Transverse colon (tissue), 4 donors: ENCODE results near the gene NCBP1. TPM values are rescaled to one million over a fixed set of nuclear protein-coding genes. Genes with fewer than 3 reads are reported as not detected.
"Not testable (repeated sequence)": the region's sequence is repeated elsewhere in the genome, so short reads cannot be mapped to it uniquely, and the experiment has no call there.

Experiments
- DNase-seq: peaks from one replicate; pipeline ENCODE4 v3.0.0-alpha.2; 2019
- H3K27ac ChIP-seq, 4 donors: fragments of 200-600 bp; sonication (generic); 2 replicates each; pipeline ENCODE4 v1.5.1; 2016 to 2018; ENCODE audit warnings: inconsistent platforms in 4 of 4
- H3K27me3 ChIP-seq: fragments of 200-600 bp; sonication (generic); 2 replicates; pipeline ENCODE4 v1.5.1; 2017; ENCODE audit warnings: inconsistent platforms
- H3K36me3 ChIP-seq, 4 donors: fragments of 200-600 bp; sonication (generic); 2 replicates each; pipeline ENCODE4 v1.5.1; 2017 to 2019; ENCODE audit warnings: inconsistent platforms in 4 of 4
- H3K4me1 ChIP-seq, 4 donors: fragments of 200-600 bp; sonication (generic); 2 replicates each; pipeline ENCODE4 v1.5.1; 2017 to 2020; ENCODE audit warnings: inconsistent platforms in 4 of 4
- H3K4me3 ChIP-seq, 4 donors: fragments of 200-600 bp; sonication (generic); 1 replicate in 1 of 4; 2 replicates in 3 of 4; pipeline versions ENCODE4 v1.5.1 to v1.6.1; 2017 to 2019; ENCODE audit warnings: inconsistent platforms in 4 of 4
- H3K9me3 ChIP-seq, 2 donors: fragments of 200-600 bp; sonication (generic); 2 replicates each; pipeline ENCODE4 v1.5.1; 2017 to 2019; ENCODE audit warnings: inconsistent platforms in 2 of 2
- EP300 ChIP-seq: sonication (generic); formaldehyde crosslinking; IDR thresholded peaks from one replicate; pipeline ENCODE4 v1.6.1; 2017; ENCODE audit warnings: antibody characterized with exemption, low read depth
- POLR2A ChIP-seq: fragments of 450-650 bp; IDR thresholded peaks from one replicate; pipeline ENCODE4 v1.6.1; 2016; ENCODE audit warnings: antibody characterized with exemption, mild to moderate bottlenecking, moderate library complexity
- POLR2AphosphoS5 ChIP-seq, 3 donors: sonication (generic); formaldehyde crosslinking; IDR thresholded peaks; one replicate each; pipeline ENCODE4 v1.6.1; 2016; ENCODE audit warnings: antibody characterized with exemption in 3 of 3
- whole genome bisulfite sequencing, 2 donors: methylation state at CpG; one replicate each; pipeline ENCODE4 v1.1.5; 2018; ENCODE audit warnings: low coverage in 1 of 2; 5-methylcytosine and 5-hydroxymethylcytosine counted together
- in situ Hi-C, 4 donors: fragments of 200-750 bp; cut with MboI; loops; one replicate each; pipeline versions ENCODE4 v1.15.0 to v1.15.1; 2017; ENCODE audit warnings: low sequenced_read_pairs in 3 of 4, low pct_ligation_motif_present in 1 of 4, low pct_unique_long_range_greater_than_20kb in 1 of 4
- intact Hi-C: fragments of 100-400 bp; cut with DNase I; formaldehyde crosslinking; loops from one replicate; pipeline ENCODE4 v1.15.1; 2023; ENCODE audit warnings: low total_unique reads
- total RNA-seq, 4 donors: library from RNA; depleted of rRNA; stranded (reverse); fragments of >200 nt; gene quantifications; one replicate each; pipeline ENCODE4 v1.1.0, GENCODE V29; 2016
- TF ChIP-seq, protein P1 (sequence below), 5 experiments: fragments of 200-600 bp in 3 of 5; fragments of 450-650 bp in 2 of 5; sonication (generic) in 3 of 5; IDR thresholded peaks; 1 replicate in 2 of 5; 2 replicates in 3 of 5; pipeline ENCODE4 v1.5.1; 2016 to 2017; ENCODE audit warnings: antibody characterized with exemption in 5 of 5, inconsistent platforms in 3 of 5, mild to moderate bottlenecking in 2 of 5, moderate library complexity in 1 of 5

Gene NCBP1, protein sequence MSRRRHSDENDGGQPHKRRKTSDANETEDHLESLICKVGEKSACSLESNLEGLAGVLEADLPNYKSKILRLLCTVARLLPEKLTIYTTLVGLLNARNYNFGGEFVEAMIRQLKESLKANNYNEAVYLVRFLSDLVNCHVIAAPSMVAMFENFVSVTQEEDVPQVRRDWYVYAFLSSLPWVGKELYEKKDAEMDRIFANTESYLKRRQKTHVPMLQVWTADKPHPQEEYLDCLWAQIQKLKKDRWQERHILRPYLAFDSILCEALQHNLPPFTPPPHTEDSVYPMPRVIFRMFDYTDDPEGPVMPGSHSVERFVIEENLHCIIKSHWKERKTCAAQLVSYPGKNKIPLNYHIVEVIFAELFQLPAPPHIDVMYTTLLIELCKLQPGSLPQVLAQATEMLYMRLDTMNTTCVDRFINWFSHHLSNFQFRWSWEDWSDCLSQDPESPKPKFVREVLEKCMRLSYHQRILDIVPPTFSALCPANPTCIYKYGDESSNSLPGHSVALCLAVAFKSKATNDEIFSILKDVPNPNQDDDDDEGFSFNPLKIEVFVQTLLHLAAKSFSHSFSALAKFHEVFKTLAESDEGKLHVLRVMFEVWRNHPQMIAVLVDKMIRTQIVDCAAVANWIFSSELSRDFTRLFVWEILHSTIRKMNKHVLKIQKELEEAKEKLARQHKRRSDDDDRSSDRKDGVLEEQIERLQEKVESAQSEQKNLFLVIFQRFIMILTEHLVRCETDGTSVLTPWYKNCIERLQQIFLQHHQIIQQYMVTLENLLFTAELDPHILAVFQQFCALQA
- 10 to 100 TPM; 24.6 to 40.4 (median 30.6) TPM for total RNA-seq

DNA sequence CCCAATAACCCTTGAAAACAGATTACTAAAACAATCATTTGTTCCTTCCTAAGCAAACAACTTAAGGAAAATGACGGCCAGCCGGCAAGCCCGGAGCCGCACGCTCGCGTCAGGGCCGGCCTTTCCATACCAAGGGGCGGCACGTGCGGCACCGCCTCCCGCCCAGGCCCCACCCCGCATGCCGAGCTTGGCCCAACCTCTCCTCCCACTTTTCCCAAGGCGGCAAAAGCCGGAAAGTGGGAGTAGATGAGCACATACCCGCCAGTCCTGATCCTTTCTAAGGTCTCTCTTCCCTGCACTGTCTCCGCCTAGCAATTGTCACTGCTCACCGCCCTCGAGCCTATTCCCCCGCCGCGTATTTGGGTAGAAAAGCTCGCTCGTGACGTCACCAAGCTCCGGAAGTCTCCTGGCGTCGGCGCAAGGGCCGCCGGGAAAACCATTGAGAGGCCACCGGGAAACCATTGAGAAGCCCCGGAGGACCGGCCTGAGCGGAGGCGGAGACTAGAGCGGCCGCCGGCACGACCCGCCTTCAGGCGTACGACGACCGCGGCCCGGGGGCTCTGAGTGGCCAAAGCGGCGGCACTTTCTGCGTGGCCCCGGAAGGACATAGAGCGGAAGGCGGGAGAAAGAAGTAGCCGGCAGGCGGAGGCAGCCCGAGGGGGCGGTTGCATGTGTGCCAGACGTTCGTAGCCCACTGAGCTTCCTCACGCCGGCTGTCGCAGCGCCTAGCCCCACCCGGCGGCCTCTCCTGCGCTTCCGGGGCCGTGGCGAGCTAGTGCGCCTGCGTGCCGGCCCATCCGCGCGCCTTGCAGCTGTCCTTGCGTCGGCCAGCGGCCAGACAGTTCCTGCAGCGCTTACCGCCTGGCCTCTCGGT, at the start of gene NCBP1, which contains the start of gene TSTD2:
TSS of gene NCBP1 (plus strand) at position 837 of the 874 bp plus-strand sequence. CDS start 61 bp downstream, outside the sequence.
TSS of gene TSTD2 (minus strand) at position 384 of the 874 bp plus-strand sequence. CDS start 5,806 bp downstream, outside the sequence.
- intact Hi-C loops, result no loop called here

DNA sequence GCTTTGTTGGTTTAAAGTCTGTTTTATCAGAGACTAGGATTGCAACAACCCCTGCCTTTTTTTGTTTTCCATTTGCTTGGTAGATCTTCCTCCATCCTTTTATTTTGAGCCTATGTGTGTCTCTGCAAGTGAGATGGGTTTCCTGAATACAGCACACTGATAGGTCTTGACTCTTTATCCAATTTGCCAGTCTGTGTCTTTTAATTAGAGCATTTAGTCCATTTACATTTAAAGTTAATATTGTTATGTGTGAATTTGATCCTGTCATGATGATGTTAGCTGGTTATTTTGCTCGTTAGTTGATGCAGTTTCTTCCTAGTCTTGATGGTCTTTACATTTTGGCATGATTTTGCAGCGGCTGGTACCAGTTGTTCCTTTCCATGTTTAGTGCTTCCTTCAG, 48.8 kb upstream of the NCBP1 start:
- DNase-seq, intact Hi-C loops, H3K4me3 ChIP-seq, H3K36me3 ChIP-seq, in situ Hi-C loops, H3K4me1 ChIP-seq, H3K27me3 ChIP-seq, H3K9me3 ChIP-seq, H3K27ac ChIP-seq: not testable (repeated sequence)
- WGBS, 2 donors, result 67% methylated on average over 1 of the region's 2 CpGs; no CpG with 5 or more reads in 1 of the 2 donors

More for the DNA sequence above, at the start of gene NCBP1, which contains the start of gene TSTD2:
- no peaks in the 10 kb centered on the region for H3K27me3 ChIP-seq
- in situ Hi-C loops, result no loop called here
- DNase-seq, result peak; percentile 97
- H3K4me3 ChIP-seq, result peak within 1 kb of the TSS; percentile 83 to 98 (median 92)
- 1% methylated on average over 43 of the region's 83 CpGs; no CpG with 5 or more reads in 1 of the 2 donors for WGBS, 2 donors
- no peaks in the 10 kb centered on the region for H3K9me3 ChIP-seq
- H3K4me1 ChIP-seq, result peaks cover 23 to 63% (median 43%) of the 10 kb centered on the region in 4 donors
- TF ChIP-seq POLR2A, result peak; percentile 91
- TF ChIP-seq POLR2AphosphoS5 (IDR thresholded peaks at IDR 0.05), result peak; percentile 93 to 98 (median 97)
- TF ChIP-seq, protein P1, sequence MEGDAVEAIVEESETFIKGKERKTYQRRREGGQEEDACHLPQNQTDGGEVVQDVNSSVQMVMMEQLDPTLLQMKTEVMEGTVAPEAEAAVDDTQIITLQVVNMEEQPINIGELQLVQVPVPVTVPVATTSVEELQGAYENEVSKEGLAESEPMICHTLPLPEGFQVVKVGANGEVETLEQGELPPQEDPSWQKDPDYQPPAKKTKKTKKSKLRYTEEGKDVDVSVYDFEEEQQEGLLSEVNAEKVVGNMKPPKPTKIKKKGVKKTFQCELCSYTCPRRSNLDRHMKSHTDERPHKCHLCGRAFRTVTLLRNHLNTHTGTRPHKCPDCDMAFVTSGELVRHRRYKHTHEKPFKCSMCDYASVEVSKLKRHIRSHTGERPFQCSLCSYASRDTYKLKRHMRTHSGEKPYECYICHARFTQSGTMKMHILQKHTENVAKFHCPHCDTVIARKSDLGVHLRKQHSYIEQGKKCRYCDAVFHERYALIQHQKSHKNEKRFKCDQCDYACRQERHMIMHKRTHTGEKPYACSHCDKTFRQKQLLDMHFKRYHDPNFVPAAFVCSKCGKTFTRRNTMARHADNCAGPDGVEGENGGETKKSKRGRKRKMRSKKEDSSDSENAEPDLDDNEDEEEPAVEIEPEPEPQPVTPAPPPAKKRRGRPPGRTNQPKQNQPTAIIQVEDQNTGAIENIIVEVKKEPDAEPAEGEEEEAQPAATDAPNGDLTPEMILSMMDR (IDR thresholded peaks at IDR 0.05), result peak in 1 of 5 experiments; percentile 3
- TF ChIP-seq EP300, result no peak
- no peaks in the 10 kb centered on the region for H3K36me3 ChIP-seq
- H3K27ac ChIP-seq, result peak within 1 kb of the TSS; percentile 94 to 99 (median 98)

DNA sequence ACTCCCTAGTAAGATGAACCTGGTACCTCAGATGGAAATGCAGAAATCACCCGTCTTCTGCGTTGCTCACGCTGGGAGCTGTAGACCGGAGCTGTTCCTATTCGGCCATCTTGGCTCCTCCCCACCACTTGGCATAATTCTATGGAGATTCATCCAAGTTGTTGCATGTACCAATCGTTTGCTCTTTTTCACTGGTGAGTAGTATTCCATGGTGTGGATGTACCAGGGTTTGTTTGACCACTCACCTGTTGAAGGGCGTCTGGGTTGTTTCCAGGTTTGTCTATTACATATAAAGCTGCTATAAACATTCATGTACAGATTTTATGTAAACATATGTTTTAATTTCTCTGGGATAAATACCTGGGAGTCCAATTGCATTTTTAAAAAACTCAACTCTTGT, 46.7 kb upstream of the NCBP1 start:
- intact Hi-C loops, in situ Hi-C loops: not testable (repeated sequence)
- WGBS, 2 donors, result 95% methylated on average over 7 of the region's 7 CpGs; no CpG with 5 or more reads in 1 of the 2 donors

DNA sequence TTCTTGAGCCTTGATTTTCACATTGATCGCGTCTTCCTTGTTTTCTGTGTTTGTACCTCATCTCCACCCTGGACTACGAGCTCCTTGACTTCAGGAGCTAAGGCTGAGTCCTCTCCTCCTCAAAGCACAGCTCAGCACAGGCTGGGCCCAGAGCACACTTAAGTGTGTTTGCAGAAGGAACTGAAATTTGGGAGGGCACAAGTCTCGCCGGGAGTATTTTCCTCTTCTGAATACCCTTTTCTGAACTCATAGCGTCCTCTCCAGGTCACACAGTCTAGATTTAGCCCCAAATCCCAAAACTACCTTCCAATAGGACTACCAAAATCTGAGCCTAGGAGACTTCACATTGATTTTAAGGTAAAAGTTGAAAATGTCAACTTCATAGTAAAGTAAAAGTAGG, 42.1 kb upstream of the NCBP1 start:
- in situ Hi-C loops, result no loop called here
- Histone ChIP-seq H3K4me3 (no peak overlapping the region), H3K36me3 (no peaks in the 10 kb centered on the region), H3K9me3 (no peaks in the 10 kb centered on the region), H3K27ac (no peak overlapping the region), H3K27me3 (no peaks in the 10 kb centered on the region), H3K4me1 (peaks cover 0 to 4% (median 0%) of the 10 kb centered on the region in 4 donors)
- no peak for DNase-seq
- TF ChIP-seq POLR2AphosphoS5 (IDR thresholded peaks at IDR 0.05), result no peak
- TF ChIP-seq, protein P1 (IDR thresholded peaks at IDR 0.05), result no peak
- no peak for TF ChIP-seq EP300
- TF ChIP-seq POLR2A, result no peak
- 77 to 91% methylated on average over 6 of the region's 6 CpGs for WGBS, 2 donors
- intact Hi-C loops, result no loop called here

More for the DNA sequence above, 46.7 kb upstream of the NCBP1 start:
- not testable (repeated sequence) for DNase-seq, H3K36me3 ChIP-seq, H3K4me3 ChIP-seq, H3K27ac ChIP-seq, H3K4me1 ChIP-seq, H3K9me3 ChIP-seq, H3K27me3 ChIP-seq
